GM08714 (cell line): ENCODE measurements around the gene SVOPL.

Experiments used
- H3K4me3 ChIP-seq: fragments of 200-500 bp; sonication (Bioruptor generic); 2 replicates; pipeline ENCODE4 v1.5.1; 2014; ENCODE audit warnings: mild to moderate bottlenecking, low read length, inconsistent platforms
- ZNF274 ChIP-seq: IDR thresholded peaks from 2 replicates; pipeline ENCODE4 v1.6.1; 2012; ENCODE audit warnings: mild to moderate bottlenecking, low read depth, low read length

SVOPL gene

DNA sequence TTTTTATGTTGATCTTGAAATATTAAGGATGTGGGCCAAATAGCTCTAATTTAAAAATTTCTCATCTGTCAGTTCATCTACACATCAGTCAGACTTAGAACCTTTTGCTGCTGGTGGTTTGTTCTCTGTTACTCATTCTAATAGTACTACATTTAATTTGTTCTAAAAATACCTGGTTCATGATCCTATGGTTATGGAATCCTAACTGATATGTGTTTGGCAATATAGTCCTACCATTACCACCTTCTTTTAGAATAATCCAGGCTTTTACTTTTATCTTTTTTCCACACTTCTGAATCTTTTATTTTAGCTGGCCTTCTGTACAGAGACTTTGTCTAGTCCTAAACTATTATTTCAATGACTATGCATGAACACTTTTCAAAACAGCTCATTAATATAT is 116.9 kb downstream of the SVOPL start:
- no peak for TF ChIP-seq ZNF274
- H3K4me3 ChIP-seq, result no peak overlapping the region

DNA sequence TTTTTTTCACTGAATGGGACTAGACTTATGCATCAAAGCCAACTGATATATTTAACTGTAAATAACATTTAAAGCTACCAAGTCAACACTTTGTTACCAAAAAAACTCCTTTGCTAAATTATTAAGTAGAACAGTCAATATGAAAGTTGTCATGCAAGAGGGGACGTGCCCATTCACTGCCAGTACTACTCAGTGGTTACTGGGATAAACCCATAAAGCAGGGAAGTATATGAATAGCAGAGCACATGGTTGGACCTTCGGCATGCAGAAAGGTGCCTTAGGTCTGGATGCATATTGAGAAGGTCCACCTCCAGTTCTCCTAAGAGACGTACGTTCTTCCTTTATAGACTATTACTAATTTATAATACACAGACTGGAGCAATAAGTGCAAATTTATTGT is 120.1 kb downstream of the SVOPL start:
- TF ChIP-seq ZNF274, result no peak
- H3K4me3 ChIP-seq, result no peak overlapping the region

- H3K4me3 ChIP-seq, result no peak overlapping the region
- no peak for TF ChIP-seq ZNF274
Observed at GRCh38 chr7:138579671-138580070, 121.5 kb downstream of the SVOPL start.

GRCh38 chr7:138579136-138579535 is 122.0 kb downstream of the SVOPL start:
- TF ChIP-seq ZNF274, result no peak
- no peak overlapping the region for H3K4me3 ChIP-seq

DNA sequence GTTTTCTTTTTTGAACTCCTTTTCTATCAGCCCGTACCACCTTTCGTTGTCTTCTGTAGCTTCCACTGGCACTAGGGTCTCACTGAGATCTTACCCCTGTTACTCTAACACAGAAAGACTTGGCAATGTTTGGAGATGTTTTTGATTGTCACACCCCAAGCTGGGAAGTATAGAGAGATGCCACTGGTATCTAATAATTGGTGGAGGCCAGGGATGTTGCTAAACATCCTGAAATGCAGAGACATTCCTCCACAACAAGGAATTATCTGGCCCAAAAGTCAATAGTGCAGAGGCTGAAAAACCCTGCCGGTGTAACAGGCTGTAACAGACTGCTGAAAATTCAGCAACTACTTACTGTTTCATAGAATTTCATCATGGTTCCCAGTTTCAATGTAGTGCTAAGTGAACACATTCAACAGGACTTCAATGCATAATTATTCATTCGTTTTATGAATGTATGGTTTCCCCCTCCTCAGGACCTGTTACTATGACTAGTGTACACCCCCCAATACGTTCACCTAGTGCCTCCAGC is 125.2 kb downstream of the SVOPL start:
- no peak for TF ChIP-seq ZNF274
- no peak overlapping the region for H3K4me3 ChIP-seq

DNA sequence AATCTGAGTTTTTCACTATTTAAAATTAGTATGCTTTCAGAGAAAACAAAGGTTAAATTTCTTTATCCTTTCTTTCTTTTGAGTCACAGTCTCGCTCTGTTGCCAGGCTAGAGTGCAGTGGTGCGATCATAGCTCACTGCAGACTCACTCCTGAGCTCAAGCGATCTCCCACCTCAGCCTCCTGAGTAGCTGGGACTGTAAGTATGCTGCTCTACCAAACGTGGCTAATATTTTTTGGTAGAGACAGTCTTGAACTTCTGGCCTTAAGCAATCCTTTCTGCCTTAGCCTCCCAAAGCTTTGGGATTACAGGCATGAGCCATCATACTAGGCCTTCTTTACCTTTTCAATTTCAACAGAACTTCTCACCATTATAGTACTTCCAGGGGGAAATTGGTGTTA is 127.4 kb downstream of the SVOPL start:
- H3K4me3 ChIP-seq, result no peak overlapping the region
- no peak for TF ChIP-seq ZNF274

DNA sequence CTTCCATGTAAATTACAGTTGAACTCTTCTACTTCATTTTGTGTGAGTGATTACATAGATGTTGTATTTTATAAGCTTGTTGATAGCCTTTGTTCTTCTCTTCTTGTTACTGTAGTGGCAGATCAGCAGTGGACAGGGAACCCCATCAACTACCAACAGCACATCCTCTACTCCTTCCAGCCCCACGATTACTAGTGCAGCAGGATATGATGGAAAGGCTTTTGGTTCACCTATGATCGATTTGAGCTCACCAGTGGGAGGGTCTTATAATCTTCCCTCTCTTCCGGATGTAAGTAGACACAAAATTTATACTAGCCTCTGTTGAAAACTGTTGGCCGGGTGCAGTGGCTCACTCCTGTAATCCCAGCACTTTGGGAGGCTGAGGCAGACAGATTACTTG is 130.4 kb downstream of the SVOPL start:
- TF ChIP-seq ZNF274, result no peak
- H3K4me3 ChIP-seq, result no peak overlapping the region

DNA sequence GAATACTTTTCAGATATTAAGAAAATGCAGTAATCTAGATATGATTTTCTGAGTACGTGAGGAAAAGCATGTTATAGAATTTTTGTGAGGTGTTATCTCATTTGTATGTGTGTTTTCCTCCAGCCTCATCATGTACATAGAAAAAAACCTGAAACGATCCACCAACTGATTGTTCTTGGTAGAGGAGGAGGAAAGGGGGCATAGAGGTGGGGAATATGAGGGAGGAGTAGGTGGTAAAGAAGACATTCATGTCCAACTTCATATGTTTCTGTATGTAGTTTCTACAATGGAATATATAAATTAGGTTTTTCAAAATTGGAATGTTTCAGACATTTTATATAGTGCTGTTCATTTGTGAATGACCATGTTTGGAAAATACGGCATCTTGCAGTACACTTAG is 131.7 kb downstream of the SVOPL start:
- no peak overlapping the region for H3K4me3 ChIP-seq
- no peak for TF ChIP-seq ZNF274

- no peak for TF ChIP-seq ZNF274
- H3K4me3 ChIP-seq, result no peak overlapping the region
Observed at GRCh38 chr7:138568655-138569054, 132.5 kb downstream of the SVOPL start.

- no peak overlapping the region for H3K4me3 ChIP-seq
- no peak for TF ChIP-seq ZNF274
Observed at GRCh38 chr7:138565451-138566114, 135.6 kb downstream of the SVOPL start.

DNA sequence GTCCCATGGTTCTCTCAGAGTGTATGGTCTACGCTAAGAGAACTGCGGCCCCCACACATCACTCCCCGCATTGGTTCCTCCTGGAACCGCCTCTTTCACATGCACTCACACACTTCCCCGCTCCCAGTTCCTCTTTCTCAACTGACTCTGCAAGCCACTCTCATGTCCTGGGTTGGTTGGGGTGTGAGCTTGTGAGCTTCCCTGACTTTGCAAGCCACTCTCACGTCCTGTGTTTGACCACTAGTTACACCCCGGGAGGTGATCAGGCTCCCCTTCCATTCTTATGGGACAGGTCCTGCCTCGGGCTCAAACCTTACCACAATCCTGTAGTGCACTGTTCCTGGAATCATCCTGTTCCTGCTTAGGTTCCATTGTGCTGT is 136.1 kb downstream of the SVOPL start:
- no peak for TF ChIP-seq ZNF274
- no peak overlapping the region for H3K4me3 ChIP-seq

- no peak for TF ChIP-seq ZNF274
- H3K4me3 ChIP-seq, result no peak overlapping the region
Observed at GRCh38 chr7:138564365-138564764, 136.8 kb downstream of the SVOPL start.

DNA sequence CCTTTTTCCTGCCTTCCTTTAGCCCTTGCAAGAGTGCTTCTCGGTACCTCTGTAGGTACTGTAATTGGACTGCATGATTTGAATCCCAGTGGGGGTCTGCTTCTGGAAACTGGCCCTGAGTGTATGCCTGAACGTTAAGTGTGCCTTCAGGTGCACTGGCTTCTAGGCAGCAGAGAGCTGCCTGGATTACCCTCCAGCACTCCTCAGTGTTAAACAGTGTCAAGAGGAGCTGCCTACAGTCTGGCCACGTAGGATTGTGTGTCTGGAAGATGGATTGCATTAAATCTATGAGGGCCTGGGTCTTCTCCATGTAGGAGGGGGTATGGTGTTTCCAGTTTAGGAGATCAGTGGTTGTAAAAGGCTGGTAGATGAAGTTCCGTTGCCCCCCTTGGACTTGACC is 137.4 kb downstream of the SVOPL start:
- no peak for TF ChIP-seq ZNF274
- H3K4me3 ChIP-seq, result no peak overlapping the region

DNA sequence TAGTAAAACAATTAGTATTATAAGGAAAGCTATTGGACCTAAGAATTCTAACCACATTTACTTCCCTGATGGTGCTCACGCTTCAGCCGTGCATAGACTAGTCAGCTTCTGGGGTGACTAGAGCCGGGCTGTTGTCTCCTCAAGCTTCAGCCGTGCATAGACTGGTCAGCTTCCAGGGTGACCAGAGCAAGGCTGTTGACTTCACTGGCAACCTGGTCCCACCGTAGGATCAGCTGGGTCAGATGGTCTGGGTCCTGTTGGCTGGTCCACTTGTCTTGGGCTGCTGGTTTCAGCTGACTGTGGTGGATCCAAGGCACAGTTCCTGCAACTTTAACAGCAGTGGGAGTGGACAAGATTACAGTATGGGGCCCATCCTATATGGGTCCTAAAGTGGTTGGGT is 141.7 kb downstream of the SVOPL start:
- no peak overlapping the region for H3K4me3 ChIP-seq
- no peak for TF ChIP-seq ZNF274

DNA sequence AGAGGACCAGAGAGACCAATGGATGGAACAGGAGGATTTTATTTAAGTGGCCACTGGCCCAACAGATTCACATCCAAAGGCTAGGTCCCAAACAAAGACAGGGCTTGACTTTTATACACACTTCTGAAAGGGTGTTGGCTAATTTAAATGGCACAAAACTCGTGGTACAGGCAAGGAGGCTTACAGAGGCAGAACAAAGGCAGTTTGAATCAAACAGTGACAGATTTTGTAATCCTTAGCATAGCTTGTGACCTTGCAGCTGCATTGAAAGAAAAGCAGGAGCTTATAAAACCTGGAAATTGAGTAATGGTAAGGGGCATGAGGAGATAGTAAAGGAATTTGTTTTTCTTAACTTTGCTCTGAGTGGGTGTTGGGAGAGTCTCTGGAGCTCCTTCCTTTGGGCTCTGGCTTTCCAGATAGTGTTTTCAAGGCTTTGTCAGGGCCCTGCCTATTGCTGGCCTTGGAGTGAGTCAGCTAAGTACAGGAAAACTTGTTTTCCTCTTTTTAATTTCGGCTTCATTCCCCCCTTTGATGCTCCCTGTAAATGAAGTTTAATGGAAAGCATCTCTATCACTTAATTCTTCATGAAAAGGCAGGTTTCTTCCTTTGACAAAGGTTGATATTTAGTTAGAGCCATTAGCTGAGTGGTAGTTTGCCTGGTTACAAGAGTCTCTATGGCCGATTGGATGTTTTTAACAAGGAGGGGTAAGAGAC is 144.2 kb downstream of the SVOPL start:
- no peak for TF ChIP-seq ZNF274
- H3K4me3 ChIP-seq, result no peak overlapping the region
